ENCODE data around the gene TIE1. TPM values are rescaled to one million over a fixed set of nuclear protein-coding genes. Genes with fewer than 3 reads are reported as not detected.

TIE1 gene
- total RNA-seq, result 49.6 TPM

DNA sequence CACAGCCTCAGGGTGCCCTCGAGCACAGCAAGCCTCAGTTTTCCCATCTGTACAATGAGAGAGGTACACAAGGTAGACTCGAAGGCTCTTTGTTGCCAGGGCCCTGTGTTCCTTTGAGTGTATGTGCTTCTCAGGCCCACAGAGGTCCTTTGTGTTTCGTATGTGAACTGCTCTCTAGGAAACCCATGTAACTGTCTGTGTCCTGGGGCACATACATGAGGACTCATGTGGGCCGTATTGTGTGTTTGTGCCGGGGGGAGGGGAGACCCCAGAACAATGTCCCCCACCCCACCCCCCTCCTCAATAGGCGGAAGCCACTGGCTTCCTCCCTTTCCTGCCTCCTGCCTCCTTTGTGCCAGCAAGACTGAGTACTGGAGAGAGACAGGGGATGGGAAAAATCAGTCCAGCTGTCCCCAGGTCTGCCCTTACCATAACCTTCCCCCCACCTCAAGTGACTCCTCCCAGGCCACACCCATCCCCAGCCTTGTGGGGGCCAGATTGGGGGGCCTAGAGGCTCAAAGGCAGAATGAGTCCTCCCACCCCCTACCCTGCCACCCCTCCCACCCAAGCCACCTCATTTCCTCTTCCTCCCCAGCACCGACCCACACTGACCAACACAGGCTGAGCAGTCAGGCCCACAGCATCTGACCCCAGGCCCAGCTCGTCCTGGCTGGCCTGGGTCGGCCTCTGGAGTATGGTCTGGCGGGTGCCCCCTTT is at the start of gene TIE1:
Gene TIE1, plus strand, starts transcription at position 605 of the 717 bp plus-strand sequence. Its CDS starts 90 bp downstream, at position 695.
- peaks cover 4 to 19% (median 5%) of the 10 kb centered on the region in 3 donors for H3K4me1 ChIP-seq (ENCODE audit: control insufficient read depth in 3 of 3, insufficient read depth in 3 of 3, low read length in 3 of 3)
- peak within 1 kb of the TSS; percentile 47 for H3K27ac ChIP-seq (ENCODE audit: low read depth, low read length)
- H3K4me3 ChIP-seq (ENCODE audit: low read length in 3 of 3), result peak within 1 kb of the TSS; percentile 13 to 57 (median 19)
- H3K36me3 ChIP-seq (ENCODE audit: control insufficient read depth in 3 of 3, insufficient read depth in 3 of 3, low read length in 3 of 3), result peaks cover 0 to 2% (median 0%) of the 10 kb centered on the region in 3 donors
- peak within 1 kb of the TSS; percentile 38 to 55 (median 43) for H3K9ac ChIP-seq (ENCODE audit: low read depth in 1 of 3, low read length in 3 of 3)
- no peaks in the 10 kb centered on the region for H3K27me3 ChIP-seq (ENCODE audit: control insufficient read depth in 3 of 3, insufficient read depth in 3 of 3, low read length in 3 of 3)
- no peaks in the 10 kb centered on the region for H3K9me3 ChIP-seq (ENCODE audit: control insufficient read depth in 3 of 3, low read length in 3 of 3)

GRCh38 chr1:43251024-43251423 is 49.8 kb upstream of the TIE1 start:
- H3K9ac ChIP-seq (ENCODE audit: low read depth in 1 of 3, low read length in 3 of 3), result no peak overlapping the region
- no peak overlapping the region for H3K27ac ChIP-seq (ENCODE audit: low read depth, low read length)
- H3K4me3 ChIP-seq (ENCODE audit: low read length in 3 of 3), result no peak overlapping the region
- no peaks in the 10 kb centered on the region for H3K9me3 ChIP-seq (ENCODE audit: control insufficient read depth in 3 of 3, low read length in 3 of 3)
- H3K36me3 ChIP-seq (ENCODE audit: control insufficient read depth in 3 of 3, insufficient read depth in 3 of 3, low read length in 3 of 3), result no peaks in the 10 kb centered on the region
- H3K27me3 ChIP-seq (ENCODE audit: control insufficient read depth in 3 of 3, insufficient read depth in 3 of 3, low read length in 3 of 3), result no peaks in the 10 kb centered on the region
- H3K4me1 ChIP-seq (ENCODE audit: control insufficient read depth in 3 of 3, insufficient read depth in 3 of 3, low read length in 3 of 3), result no peaks in the 10 kb centered on the region

DNA sequence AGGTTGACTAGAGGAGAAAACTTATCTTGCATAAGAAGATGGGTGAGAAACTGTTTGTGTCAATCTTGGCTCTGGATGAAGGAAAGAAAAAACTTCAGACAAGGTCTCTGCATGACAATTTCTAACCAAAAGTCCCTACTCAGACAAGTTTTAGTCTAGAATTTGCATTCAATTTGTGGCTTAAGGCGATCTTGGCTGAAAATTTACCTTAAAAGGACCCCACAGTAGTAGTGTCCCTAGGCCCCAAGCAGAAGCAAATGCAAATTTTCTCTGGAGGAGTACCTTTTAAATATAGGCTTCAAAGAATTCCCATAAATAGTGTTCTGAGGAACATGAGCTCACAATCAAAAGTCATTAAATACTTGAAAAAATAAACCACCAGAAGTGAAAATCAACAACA is 48.6 kb upstream of the TIE1 start:
- Histone ChIP-seq H3K4me3 (ENCODE audit: low read length in 3 of 3) (no peak overlapping the region), H3K9me3 (ENCODE audit: control insufficient read depth in 3 of 3, low read length in 3 of 3) (no peaks in the 10 kb centered on the region), H3K27ac (ENCODE audit: low read depth, low read length) (no peak overlapping the region), H3K36me3 (ENCODE audit: control insufficient read depth in 3 of 3, insufficient read depth in 3 of 3, low read length in 3 of 3) (no peaks in the 10 kb centered on the region), H3K9ac (ENCODE audit: low read depth in 1 of 3, low read length in 3 of 3) (no peak overlapping the region), H3K4me1 (ENCODE audit: control insufficient read depth in 3 of 3, insufficient read depth in 3 of 3, low read length in 3 of 3) (no peaks in the 10 kb centered on the region), H3K27me3 (ENCODE audit: control insufficient read depth in 3 of 3, insufficient read depth in 3 of 3, low read length in 3 of 3) (no peaks in the 10 kb centered on the region)

DNA sequence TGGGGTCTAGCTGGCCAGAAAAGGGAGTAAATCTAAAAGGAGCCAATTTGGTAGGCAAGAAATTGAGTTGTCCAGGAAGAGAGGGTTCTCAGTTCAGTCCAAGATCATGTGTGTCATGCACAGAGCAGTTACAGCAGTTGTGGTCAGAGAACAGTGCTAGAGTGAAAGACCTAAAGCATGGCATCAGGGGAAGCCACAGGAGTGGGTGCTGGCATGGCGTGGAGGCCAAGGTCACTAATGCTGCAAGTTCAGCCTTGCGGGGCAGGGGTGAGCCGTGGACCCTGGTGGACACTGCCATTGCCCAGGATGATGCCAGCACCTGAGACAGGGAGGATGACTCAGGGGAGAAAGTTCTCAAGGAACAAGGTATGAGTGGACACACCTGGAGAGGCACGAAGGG is 47.6 kb upstream of the TIE1 start:
- Histone ChIP-seq H3K36me3 (ENCODE audit: control insufficient read depth in 3 of 3, insufficient read depth in 3 of 3, low read length in 3 of 3) (no peaks in the 10 kb centered on the region), H3K9ac (ENCODE audit: low read depth in 1 of 3, low read length in 3 of 3) (no peak overlapping the region), H3K27ac (ENCODE audit: low read depth, low read length) (no peak overlapping the region), H3K4me3 (ENCODE audit: low read length in 3 of 3) (no peak overlapping the region), H3K9me3 (ENCODE audit: control insufficient read depth in 3 of 3, low read length in 3 of 3) (no peaks in the 10 kb centered on the region), H3K27me3 (ENCODE audit: control insufficient read depth in 3 of 3, insufficient read depth in 3 of 3, low read length in 3 of 3) (no peaks in the 10 kb centered on the region), H3K4me1 (ENCODE audit: control insufficient read depth in 3 of 3, insufficient read depth in 3 of 3, low read length in 3 of 3) (no peaks in the 10 kb centered on the region)

- Histone ChIP-seq H3K9me3 (ENCODE audit: control insufficient read depth in 3 of 3, low read length in 3 of 3) (no peaks in the 10 kb centered on the region), H3K4me3 (ENCODE audit: low read length in 3 of 3) (no peak overlapping the region), H3K9ac (ENCODE audit: low read depth in 1 of 3, low read length in 3 of 3) (no peak overlapping the region), H3K27me3 (ENCODE audit: control insufficient read depth in 3 of 3, insufficient read depth in 3 of 3, low read length in 3 of 3) (no peaks in the 10 kb centered on the region), H3K4me1 (ENCODE audit: control insufficient read depth in 3 of 3, insufficient read depth in 3 of 3, low read length in 3 of 3) (no peaks in the 10 kb centered on the region), H3K27ac (ENCODE audit: low read depth, low read length) (no peak overlapping the region), H3K36me3 (ENCODE audit: control insufficient read depth in 3 of 3, insufficient read depth in 3 of 3, low read length in 3 of 3) (no peaks in the 10 kb centered on the region)
Observed at GRCh38 chr1:43253876-43254275, 46.9 kb upstream of the TIE1 start.

DNA sequence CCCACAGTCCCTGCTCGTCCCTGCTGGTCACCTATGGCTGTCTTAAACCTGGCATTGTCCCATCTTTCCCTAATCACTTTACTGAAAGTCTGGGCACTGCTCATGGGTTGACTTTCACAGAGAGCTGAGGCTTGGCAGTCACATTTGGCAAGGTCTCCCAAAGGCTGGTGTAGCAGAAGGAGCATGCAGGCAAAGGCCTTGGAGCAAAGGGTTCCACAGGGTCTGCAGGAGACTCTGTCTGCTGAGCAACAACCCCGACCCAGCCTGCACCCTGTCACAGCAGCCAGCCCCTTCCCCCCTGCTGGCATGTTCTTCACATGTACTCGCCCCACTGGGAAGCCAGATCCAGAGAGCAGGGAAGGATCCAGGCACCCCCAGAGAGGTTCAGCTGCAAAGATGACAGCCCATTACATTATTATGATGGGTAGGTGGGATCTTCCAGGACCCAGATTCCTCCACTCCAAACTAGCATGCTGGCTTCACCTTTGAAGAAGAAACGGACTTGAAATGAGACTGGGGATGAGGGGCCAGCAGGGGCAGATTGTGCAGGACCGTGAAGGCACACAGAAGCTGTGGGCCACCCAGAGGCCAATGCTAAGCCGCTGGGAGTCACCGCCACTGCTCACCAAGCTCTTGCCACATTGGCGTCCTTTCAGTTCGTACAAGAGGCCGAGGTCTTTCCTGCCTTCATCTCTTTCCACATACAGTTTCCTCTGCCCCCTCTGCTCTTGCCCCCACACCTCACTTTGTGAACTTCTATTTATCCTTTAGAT is 45.2 kb upstream of the TIE1 start:
- H3K36me3 ChIP-seq (ENCODE audit: control insufficient read depth in 3 of 3, insufficient read depth in 3 of 3, low read length in 3 of 3), result no peaks in the 10 kb centered on the region
- no peak overlapping the region for H3K9ac ChIP-seq (ENCODE audit: low read depth in 1 of 3, low read length in 3 of 3)
- no peak overlapping the region for H3K27ac ChIP-seq (ENCODE audit: low read depth, low read length)
- no peaks in the 10 kb centered on the region for H3K4me1 ChIP-seq (ENCODE audit: control insufficient read depth in 3 of 3, insufficient read depth in 3 of 3, low read length in 3 of 3)
- no peaks in the 10 kb centered on the region for H3K27me3 ChIP-seq (ENCODE audit: control insufficient read depth in 3 of 3, insufficient read depth in 3 of 3, low read length in 3 of 3)
- H3K4me3 ChIP-seq (ENCODE audit: low read length in 3 of 3), result no peak overlapping the region
- no peaks in the 10 kb centered on the region for H3K9me3 ChIP-seq (ENCODE audit: control insufficient read depth in 3 of 3, low read length in 3 of 3)

DNA sequence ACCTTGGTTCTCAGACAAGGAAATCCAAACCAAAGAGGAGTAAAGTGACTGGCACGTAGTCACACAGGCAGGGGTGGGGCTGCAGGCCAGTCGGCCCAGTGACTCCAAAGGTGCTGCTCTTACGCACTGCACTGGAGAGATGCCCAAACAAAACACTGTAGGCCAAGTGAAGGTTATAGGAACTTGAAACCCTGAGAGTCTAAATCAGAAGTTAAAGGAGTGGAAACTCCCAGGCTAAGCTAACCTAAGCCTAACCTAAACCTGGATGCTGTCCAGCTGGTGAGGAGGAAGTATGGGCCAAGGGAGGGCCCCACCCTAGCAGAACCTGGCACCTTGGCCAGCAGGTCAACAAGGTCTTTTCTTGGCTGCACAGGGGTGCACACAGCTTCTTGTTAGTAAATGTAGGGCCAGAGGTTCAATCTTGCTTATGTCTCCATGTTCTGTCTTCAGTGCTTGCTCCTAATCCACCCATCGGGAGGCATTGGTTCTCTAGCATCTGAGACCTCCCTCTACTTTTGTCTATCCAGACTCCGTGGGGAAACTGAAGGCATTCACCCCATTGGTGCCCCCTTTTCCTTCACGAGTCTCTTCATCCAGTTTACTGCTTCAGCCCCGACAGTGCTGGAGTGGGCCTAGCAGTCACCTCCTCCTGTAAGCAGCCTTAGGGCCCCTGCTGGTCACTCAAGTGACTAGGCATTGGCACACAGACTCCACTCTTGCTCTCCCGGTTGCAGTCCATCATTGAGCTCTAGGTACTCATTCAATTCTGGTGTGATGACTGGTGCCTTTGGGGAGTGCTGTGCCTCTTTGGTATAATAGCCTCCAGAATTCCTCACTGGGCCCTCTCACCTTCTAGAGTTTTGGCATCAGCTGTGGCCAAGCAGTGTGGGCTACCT is 43.9 kb upstream of the TIE1 start:
- H3K9me3 ChIP-seq (ENCODE audit: control insufficient read depth in 3 of 3, low read length in 3 of 3), result no peaks in the 10 kb centered on the region
- H3K4me3 ChIP-seq (ENCODE audit: low read length in 3 of 3), result no peak overlapping the region
- H3K9ac ChIP-seq (ENCODE audit: low read depth in 1 of 3, low read length in 3 of 3), result no peak overlapping the region
- no peaks in the 10 kb centered on the region for H3K27me3 ChIP-seq (ENCODE audit: control insufficient read depth in 3 of 3, insufficient read depth in 3 of 3, low read length in 3 of 3)
- no peaks in the 10 kb centered on the region for H3K4me1 ChIP-seq (ENCODE audit: control insufficient read depth in 3 of 3, insufficient read depth in 3 of 3, low read length in 3 of 3)
- H3K36me3 ChIP-seq (ENCODE audit: control insufficient read depth in 3 of 3, insufficient read depth in 3 of 3, low read length in 3 of 3), result no peaks in the 10 kb centered on the region
- no peak overlapping the region for H3K27ac ChIP-seq (ENCODE audit: low read depth, low read length)

GRCh38 chr1:43258370-43258769 is 42.4 kb upstream of the TIE1 start:
- Histone ChIP-seq H3K9ac (ENCODE audit: low read depth in 1 of 3, low read length in 3 of 3) (no peak overlapping the region), H3K27me3 (ENCODE audit: control insufficient read depth in 3 of 3, insufficient read depth in 3 of 3, low read length in 3 of 3) (no peaks in the 10 kb centered on the region), H3K9me3 (ENCODE audit: control insufficient read depth in 3 of 3, low read length in 3 of 3) (no peaks in the 10 kb centered on the region)

GRCh38 chr1:43265431-43265830 is 35.4 kb upstream of the TIE1 start:
- H3K4me1 ChIP-seq (ENCODE audit: control insufficient read depth in 3 of 3, insufficient read depth in 3 of 3, low read length in 3 of 3), result no peaks in the 10 kb centered on the region
- no peaks in the 10 kb centered on the region for H3K36me3 ChIP-seq (ENCODE audit: control insufficient read depth in 3 of 3, insufficient read depth in 3 of 3, low read length in 3 of 3)

More at GRCh38 chr1:43258370-43258769, 42.4 kb upstream of the TIE1 start:
- Histone ChIP-seq H3K4me1 (ENCODE audit: control insufficient read depth in 3 of 3, insufficient read depth in 3 of 3, low read length in 3 of 3) (no peaks in the 10 kb centered on the region), H3K27ac (ENCODE audit: low read depth, low read length) (no peak overlapping the region), H3K4me3 (ENCODE audit: low read length in 3 of 3) (no peak overlapping the region), H3K36me3 (ENCODE audit: control insufficient read depth in 3 of 3, insufficient read depth in 3 of 3, low read length in 3 of 3) (no peaks in the 10 kb centered on the region)

More at GRCh38 chr1:43265431-43265830, 35.4 kb upstream of the TIE1 start:
- Histone ChIP-seq H3K27ac (ENCODE audit: low read depth, low read length) (no peak overlapping the region), H3K9ac (ENCODE audit: low read depth in 1 of 3, low read length in 3 of 3) (no peak overlapping the region), H3K9me3 (ENCODE audit: control insufficient read depth in 3 of 3, low read length in 3 of 3) (no peaks in the 10 kb centered on the region), H3K4me3 (ENCODE audit: low read length in 3 of 3) (no peak overlapping the region), H3K27me3 (ENCODE audit: control insufficient read depth in 3 of 3, insufficient read depth in 3 of 3, low read length in 3 of 3) (peaks cover 7 to 10% (median 9%) of the 10 kb centered on the region in 3 donors)
